Renal pelvis (tissue), 4 donors: ENCODE measurements around the gene SLC35B4. TPM values are rescaled to one million over a fixed set of nuclear protein-coding genes. Genes with fewer than 3 reads are reported as not detected.
A peak's percentile ranks its signal among the peaks of the same experiment; 100 is the strongest.

Experiments used
- DNase-seq: peaks from one replicate; pipeline ENCODE4 v3.0.0-alpha.2; 2013
- polyA plus RNA-seq, 3 donors: library from polyadenylated mRNA; unstranded; fragments of 120-200 nt; gene quantifications; one replicate each; pipeline ENCODE4 v1.2.1, GENCODE V29; 2013; ENCODE audit not compliant: insufficient read length in 3 of 3

Gene SLC35B4
- polyA plus RNA-seq, 3 donors = 20.1 to 34.1 (median 32.7) TPM

DNA sequence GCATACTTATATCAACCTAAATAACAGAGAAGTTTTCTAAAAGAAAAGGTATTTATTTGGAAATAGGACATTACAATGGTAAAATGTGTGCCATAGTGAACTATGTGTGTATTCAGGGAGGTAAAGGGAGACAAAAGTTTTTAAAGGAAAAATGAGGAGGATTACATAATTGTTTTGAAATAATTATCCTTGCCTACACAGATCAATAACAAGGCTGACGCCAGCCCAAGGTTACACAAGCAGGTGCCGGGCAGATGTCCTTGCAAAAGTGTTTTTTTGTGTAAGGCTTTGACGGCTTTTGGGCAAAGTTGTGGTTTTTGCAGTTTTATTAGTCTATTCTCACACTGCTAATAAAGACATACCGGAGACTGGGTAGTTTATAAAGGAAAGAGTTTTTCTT is 22.7 kb upstream of the SLC35B4 start:
- no peak for DNase-seq

DNA sequence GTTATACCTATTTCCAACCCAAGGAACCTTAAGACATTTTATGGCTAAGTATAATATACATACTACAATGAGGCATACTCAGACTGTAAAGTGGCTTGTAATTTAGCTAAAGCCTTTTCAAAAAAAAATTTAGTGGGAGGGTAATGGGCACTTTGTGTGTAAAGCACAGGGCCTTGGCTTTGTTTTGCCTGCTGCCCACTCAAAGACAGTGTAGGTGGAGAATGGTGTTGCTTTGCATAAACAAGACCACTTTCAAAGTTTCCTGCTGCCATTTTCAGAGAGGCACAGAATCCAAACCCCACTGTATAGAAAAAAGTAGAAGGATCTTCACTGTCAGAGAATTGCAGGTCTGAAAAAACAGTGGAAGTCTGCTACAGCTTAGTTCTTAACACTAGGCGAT is 21.2 kb upstream of the SLC35B4 start:
- DNase-seq = no peak

DNA sequence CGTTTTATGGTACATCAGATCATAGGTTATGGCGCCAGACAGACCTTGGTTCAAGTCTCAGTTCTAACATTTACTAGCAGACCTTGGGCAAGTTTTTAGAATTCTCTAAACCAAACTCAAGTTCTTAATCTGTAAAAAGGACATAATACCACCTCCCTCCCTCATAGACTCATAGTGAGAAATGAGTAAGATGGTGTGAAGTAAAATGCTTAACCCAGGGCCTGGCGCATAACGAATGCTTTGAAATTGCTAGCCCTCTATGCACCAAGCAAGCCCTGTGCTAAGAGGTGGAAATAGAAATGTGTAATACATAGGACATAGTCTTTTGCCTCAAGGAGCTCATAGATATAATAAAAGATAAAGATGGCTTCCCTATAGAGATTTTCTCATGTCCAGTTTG is 17.7 kb upstream of the SLC35B4 start:
- no peak for DNase-seq

DNA sequence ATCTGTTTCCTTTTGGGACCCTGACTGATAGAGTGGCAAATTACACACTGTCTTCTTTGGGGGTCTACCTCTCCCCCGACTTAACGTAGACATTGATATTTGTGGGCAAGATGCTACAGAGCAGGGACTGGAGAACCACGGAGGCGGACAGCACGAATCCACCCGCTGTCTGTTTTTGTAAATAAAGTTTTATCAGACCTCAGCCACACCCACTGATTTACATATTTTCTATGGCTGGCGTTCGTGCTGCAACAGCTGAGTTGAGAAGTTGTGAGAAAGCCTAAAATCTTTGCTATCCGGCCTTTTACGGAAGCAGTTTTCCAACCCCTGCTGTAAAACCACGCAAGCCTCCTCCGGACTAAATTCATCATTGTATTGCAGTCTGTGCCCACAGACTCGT is 17.2 kb upstream of the SLC35B4 start:
- DNase-seq = no peak

DNA sequence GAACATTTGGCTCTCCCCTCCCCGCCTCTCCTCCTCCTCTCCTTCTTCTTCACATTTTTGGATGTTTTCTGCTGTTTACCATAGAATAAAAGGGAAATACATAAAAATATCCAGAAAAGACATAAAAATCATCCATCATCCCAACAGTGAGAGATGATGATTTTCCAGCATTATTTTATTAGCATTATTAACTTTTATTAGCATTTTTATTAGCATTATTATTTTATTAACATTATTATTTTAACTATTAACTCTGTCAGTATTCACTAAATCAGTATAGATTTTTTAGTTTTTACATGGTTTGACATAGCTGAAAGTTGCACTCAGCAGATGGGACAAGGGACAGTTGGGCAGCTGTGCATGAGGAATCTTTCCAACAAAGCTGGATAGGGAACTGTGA is 16.2 kb upstream of the SLC35B4 start:
- no peak for DNase-seq

DNA sequence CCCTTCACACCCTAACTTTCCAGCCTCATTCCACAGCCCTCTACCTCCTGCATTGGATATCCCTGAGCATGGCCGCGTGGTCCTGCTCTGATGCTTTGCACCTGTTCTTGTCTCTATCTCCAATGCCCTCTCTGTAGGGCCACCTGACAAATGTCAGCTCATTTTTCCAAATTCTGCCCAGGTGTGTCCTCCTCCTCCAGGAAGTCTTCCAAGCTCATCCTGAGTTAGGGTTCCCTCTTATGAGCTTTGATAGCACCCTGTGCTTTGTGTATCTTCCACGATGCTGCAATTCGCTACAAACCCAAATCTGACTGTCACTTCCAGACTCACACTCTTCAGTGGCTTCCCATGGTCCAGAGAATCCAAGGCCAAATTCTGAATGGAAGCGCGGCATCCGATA is 14.7 kb upstream of the SLC35B4 start:
- no peak for DNase-seq

DNA sequence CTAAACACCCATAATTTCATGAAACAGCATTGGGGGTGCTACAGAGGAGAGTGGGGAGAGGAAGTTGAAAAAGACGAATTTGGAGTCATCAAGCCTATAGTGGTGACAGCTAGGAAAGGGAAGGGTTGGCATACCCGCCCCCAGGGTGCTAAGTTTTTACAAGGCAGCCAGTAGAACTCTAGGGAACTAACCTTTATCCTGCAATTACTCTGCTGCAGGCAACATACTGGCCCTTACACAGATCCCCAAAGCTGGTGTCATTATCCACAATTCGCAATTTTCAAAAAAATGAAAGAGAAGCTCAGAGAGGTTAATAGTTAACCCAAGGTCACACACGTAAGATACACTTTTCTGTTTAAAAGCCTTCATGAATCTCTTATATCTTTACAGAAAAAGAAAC is 14.2 kb upstream of the SLC35B4 start:
- DNase-seq = no peak

DNA sequence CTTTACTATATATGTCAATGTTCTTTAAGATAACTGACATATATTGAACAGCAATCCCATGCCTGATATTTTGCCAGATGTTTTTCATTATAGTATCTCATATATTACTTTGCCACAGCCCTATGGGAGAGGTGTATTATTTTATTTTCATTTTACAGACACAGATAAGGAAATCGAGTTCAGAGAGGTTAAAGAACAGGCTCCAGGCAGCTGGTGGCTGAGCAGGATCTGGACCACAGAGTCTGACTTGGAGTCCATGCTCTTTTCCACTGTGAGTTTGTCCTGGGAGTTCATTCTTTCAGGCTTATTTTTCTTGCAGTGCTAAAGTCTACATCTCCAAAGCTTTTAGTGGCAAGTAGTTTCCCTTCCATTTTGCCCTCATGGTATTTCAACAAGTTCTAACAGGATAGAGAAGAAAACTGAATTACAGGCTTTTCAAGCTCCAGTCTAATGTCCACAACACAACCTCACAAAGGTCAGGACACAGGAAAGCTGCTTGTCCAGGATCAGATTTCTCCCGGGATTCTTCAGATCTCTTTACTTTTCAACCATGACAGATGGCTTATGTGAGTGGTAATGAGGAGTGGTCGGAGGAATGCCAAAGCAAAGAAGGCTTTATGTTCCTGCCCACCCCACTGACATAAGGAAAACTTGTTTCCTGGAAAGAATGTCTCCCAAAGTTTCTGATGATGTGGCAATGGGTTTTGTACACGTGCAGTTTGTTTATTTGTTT is 13.1 kb upstream of the SLC35B4 start:
- DNase-seq = peak; percentile 51

DNA sequence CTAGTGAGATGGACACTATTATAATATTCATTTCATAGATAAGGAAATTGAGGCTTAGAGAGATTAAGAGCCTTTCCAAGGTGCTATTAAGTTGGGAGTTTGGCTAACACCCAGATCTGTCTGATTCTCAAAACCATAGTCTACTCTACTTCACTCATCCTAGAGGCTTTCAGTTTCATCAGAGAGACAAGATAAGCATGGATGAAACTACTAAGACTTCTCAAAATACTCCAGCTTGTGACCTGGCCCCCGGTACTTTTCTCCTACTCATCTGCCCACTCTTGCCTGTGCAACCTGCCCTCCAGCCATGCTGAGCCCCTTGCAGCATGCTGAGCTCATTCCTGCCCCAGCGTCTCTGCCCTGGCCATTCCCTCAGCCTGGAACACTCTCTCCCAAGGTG is 12.2 kb upstream of the SLC35B4 start:
- DNase-seq = no peak

DNA sequence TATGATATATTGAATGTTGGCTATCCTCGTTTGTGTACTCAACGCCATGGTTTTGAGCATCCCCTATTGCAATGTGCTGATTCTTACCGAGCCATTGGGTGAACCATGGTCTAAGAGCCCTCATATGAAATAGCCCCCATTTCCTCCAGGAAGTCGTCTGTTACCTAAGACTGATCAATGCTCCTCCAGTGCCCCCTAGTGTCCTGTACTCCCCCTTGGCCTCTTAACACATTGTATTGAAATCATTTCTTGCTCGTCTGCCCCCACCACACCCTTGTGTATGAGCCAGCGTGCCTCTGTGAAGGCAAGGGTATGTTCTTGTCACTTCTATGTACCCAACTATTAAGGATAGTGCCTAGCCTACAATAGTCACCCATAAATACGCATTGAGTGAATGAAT is 11.2 kb upstream of the SLC35B4 start:
- peak; percentile 7 for DNase-seq

DNA sequence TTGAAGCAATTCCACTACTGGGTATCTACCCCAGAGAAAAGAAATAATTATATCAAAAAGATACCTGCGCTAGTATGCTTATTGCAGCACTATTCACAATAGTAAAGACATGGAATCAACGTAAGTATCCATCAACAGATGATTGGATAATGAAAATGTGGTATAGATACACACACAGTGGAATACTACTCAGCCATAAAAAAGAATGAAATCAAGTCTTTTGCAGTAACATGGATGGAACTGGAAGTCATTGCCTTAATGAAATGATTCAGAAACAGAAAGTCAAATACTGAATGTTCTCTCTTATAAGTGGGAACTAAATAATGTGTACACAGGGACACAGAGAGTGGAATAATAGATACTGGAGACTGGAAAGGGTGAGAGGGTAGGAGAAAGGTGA is 7.4 kb upstream of the SLC35B4 start:
- no peak for DNase-seq

DNA sequence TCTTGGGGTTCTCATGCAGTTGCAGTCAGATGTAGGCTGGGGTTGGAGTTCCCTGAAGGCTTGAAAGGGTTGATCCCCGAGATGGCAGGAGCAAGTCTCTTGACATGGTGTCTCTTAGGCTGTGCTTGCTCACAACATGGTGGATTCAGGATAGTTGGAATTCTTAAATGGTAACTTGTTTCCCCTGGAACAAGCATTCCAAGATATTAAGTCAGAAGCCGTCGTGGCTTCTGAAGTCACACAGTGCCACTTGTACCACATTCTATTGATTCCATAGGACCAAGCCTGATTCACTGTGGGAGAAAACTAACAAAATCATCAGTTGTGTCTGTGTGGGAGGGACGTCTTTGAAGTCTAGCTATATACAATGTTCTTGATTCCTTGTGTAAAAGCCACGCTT is 3.5 kb upstream of the SLC35B4 start:
- DNase-seq = no peak

DNA sequence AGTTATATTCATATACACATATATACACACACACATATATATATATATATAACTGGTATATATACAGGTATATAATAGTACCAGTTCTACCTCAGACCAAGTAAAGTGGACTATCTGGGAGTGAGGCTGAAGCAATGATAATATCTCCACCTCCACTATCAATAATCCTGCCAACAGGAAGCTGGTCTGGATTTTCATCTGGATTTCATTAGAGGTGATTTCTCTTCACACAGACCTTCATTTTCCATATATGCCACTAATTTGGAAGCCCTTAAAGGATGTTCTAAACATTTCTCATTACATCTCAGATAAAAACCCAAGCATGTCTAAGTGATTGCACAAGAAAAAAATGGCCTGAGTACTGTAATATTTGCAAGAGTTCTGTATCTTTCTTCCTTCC is 1.7 kb upstream of the SLC35B4 start:
- DNase-seq = no peak

DNA sequence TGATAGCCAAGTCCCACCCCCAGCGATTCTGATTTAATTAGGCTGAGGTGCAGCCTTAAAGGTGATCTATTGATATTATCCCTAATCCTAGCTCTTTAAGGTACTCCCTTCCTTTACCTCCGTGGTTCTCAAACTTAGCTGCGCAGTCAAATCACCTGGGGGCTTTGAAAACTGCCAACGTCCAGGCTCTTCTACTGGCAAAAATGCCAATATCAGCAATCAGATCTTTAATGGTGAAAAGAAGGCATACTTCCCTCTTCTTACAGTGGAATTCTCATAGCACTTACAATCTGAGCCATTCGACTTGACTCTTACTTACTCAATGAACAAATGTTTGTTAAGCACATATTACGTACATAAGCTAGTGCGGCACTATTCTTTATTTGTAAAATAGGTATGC is 704 bp upstream of the SLC35B4 start:
- DNase-seq = no peak

DNA sequence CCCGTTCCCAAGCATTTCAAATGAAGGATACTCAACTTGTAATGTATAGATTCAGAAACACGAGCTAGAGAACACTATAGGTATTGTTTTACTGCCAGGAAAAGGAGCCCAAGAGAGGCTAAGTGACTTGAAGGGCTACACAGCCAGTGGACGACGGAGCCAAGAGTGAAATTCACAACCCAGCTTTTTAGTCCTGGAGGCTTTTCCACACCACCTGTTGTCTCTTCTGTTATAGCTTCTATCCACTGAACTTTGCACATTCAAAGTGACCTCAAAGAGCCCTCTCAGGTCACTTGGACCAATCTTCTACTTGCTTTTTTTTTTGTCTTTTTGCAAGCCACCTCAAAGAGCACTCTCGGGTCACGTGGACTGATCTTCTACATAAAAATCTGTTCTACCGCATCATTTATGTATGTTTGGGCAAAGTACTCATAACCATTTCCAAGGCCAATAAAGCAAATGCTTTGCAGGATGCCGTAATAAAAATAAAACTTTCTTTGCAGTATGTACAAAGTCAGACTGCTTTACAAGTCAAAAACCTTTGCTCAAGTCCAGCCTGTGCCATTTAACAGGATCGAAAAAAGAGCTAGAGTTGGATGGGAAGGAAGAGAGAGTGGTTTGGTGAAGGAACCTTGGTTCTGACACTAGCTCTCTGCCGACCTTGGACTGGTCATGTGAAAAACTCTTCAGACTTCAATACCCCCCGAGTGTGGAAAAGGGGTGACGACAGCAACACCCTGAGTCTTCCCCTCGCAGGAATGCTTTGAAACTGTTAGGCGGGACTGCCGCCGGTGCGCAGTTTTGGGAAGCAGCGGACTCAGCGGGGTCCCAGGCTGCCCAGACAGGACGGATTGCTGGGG is 821 bp downstream of the SLC35B4 start:
- DNase-seq = peak; percentile 26

DNA sequence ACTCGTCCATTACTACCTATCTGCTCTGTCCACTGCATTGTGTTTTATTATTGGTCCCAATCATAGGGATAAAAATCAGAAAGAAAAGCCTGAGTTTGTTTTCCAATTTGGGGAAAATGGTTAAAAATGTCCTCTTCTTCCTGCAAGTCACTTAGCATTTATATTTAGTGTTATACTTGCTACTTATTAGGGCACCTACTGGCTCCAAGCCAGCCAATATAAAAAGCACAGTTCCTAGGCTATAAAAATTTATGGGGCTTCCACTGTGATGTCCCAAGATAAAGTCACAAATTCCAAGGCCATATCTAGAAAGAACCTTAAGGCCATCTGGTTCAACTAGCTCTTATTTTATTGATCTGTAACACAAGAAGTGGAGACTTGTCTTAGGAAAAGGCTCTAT is 3.2 kb downstream of the SLC35B4 start:
- no peak for DNase-seq

DNA sequence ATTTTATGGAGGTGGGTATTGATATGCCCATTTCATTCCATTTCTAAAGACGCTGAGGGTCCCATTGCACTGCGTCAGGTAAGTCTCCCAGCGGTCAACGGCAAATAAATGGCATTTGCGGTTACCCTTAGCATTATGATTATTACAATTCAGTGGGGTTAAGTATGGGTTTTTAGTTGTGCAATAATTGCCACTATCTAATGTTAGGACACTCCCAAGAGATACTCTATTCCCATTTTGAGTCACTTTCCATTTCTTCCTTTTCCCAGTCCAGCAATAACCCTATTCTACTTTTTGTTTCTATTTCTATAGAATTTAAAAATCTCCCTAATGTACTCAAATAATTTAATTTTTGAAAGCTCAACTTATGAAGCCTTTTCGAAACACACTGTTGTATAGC is 4.0 kb downstream of the SLC35B4 start:
- DNase-seq = no peak

DNA sequence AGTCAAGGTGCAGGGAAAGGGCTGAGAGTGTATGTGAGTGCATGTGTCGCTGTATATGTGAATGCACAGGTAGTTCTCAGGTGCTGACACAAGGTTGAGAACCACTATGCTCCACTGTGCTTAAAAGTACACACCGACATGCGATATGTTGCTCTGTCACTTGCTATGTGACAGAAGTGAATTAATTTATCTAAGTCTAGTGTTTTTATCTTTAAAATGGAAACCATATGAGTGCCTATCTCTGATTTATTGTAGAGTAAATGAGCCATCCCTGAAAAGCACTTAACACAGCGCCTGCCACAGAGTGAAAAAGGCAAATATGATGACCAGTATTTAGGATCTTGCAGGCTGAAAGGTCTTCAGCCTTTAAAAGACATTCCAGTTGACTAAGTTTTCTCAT is 4.9 kb downstream of the SLC35B4 start:
- no peak for DNase-seq

DNA sequence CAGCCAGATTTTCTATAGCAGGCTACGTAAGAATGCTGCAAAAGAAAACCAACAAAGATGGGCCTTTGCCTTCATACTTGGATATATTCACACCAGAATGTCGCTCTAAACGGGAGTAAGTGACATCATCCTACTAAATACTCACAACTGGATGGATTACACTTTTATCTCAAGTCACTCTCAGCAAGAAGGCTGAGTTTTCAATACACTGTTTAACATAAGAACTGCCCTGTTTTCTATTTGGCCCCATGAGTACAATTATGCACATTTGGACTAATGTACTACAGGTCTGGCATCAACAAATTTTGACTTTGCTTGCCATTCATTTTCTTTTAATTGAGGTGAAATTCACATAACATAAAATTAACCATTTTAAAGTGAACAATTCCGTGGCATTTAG is 8.2 kb downstream of the SLC35B4 start:
- no peak for DNase-seq

DNA sequence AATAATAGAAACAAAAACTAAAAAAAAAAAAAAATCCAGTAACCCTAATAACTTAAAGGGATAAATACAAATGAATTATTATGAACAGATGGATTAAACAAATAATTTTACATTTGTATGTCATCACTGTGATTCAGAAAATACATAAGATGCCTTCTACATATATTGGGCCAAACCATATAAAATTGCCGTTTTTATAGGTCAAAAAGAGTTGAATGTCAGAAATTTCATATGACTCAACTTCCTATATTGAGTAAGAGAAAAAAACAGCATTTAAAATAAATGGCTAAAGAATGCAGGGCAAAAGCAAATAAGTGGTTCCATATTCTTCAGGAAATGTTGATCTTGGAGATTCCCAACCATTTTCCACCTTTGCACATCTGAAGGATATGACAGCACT is 9.4 kb downstream of the SLC35B4 start:
- no peak for DNase-seq

DNA sequence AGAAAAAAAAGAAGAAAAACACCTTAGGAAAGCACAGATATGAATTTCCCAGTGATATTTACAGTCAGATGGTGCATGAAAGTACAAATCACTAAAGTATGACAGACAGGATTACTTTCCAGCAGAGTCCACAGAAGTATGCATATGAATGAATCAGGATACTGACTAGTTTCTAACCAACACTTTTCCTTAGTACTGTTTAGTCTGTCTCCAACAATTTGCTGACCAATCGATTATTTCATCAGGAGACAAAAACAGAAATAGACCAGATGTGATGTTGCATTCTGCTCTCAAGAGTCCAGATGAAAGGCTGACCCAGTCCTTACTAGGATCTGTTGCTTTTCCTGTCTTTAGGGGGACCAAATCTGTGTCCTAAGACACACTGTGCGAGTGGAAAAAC is 14.6 kb downstream of the SLC35B4 start:
- no peak for DNase-seq

DNA sequence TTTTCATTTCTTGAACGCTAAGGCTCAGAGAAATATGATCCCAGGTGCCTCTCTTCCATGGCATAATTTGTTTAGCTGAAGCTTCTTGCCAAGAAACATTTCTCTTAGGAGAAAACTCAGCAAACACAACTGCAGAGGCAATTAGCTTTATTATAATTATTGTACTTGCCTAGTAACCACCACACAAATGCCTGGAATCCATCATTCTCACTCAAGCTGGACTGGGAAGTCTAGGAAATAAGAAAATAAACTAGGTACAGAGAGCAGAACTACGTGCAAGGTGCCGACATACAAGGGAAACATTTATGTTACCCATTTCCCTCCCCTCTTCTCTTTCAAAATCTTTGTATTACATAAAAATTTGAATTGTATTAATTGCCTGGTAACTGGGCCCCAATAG is 15.1 kb downstream of the SLC35B4 start:
- DNase-seq = no peak

DNA sequence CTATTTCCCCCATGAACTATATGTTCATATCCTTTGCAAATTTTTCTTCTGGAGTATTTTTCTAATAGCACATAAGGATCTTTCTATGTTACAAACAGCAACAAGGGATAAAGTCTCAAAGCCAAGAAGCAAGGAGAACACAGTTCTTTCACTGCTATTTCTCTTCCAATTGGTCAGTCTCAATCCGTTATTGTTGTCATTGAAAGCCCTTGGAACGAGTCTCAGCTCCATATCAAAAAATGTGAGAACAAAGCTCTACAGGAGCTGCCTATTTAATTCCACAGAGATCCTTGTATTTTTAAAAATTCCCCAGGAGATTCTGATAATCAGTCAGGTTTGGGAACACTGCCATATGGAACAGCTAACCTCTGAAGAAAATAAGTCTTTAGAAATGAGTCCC is 15.7 kb downstream of the SLC35B4 start:
- no peak for DNase-seq
